Keratinocyte (primary cell): ENCODE results near the gene PPP1R12C. TPM values are rescaled to one million over a fixed set of nuclear protein-coding genes. Genes with fewer than 3 reads are reported as not detected.

ENCODE experiments used
- DNase-seq: peaks from one replicate; pipeline ENCODE4 v3.0.0-alpha.2; 2011; ENCODE audit warnings: low read depth, missing footprints, low spot score
- FAIRE-seq: peaks from 2 replicates; lab custom pipeline; 2011; peaks lifted over from hg19 to GRCh38; lab: Jason Lieb, UNC
- H2AFZ ChIP-seq: 2 replicates; pipeline ENCODE4 v1.6.0; 2012; ENCODE audit warnings: low read length, control low read depth, inconsistent platforms; ENCODE audit not compliant: control insufficient read depth
- H3K27ac ChIP-seq: 2 replicates; pipeline ENCODE4 v1.5.1; 2011; ENCODE audit warnings: low read length; ENCODE audit not compliant: control insufficient read depth, insufficient read depth
- H3K27me3 ChIP-seq: 3 replicates; pipeline ENCODE4 v1.6.0; 2011; ENCODE audit warnings: low read length; ENCODE audit not compliant: control insufficient read depth, insufficient read depth; ENCODE audit errors: extremely low read depth
- H3K36me3 ChIP-seq, 2 experiments: 2 replicates in 1 of 2; 3 replicates in 1 of 2; pipeline ENCODE4 v1.5.1; 2011; ENCODE audit warnings: low read length in 2 of 2, mild to moderate bottlenecking in 1 of 2; ENCODE audit not compliant: control insufficient read depth in 2 of 2, insufficient read depth in 2 of 2; ENCODE audit errors: extremely low read depth in 1 of 2
- H3K4me1 ChIP-seq: 3 replicates; pipeline ENCODE4 v1.5.1; 2011; ENCODE audit warnings: low read length; ENCODE audit not compliant: control insufficient read depth, insufficient read depth; ENCODE audit errors: extremely low read depth
- H3K4me2 ChIP-seq: 3 replicates; pipeline ENCODE4 v1.6.0; 2011; ENCODE audit warnings: low read depth, low read length; ENCODE audit not compliant: control insufficient read depth, insufficient read depth; ENCODE audit errors: extremely low read depth
- H3K4me3 ChIP-seq, 3 experiments: fragments of 200-600 bp in 1 of 3; sonication (generic) in 1 of 3; 2 replicates in 2 of 3; 3 replicates in 1 of 3; pipeline ENCODE4 v1.5.1; 2011 to 2016; ENCODE audit warnings: low read length in 3 of 3, mild to moderate bottlenecking in 3 of 3, control low read depth in 2 of 3, inconsistent platforms in 1 of 3, low read depth in 1 of 3, mixed read lengths in 1 of 3, mixed run types in 1 of 3, moderate library complexity in 1 of 3; ENCODE audit not compliant: control insufficient read depth in 2 of 3, insufficient read depth in 2 of 3; ENCODE audit errors: extremely low read depth in 1 of 3
- H3K79me2 ChIP-seq: 2 replicates; pipeline ENCODE4 v1.6.0; 2012; ENCODE audit warnings: low read length; ENCODE audit not compliant: control insufficient read depth, insufficient read depth
- H3K9ac ChIP-seq: 3 replicates; pipeline ENCODE4 v1.6.0; 2011; ENCODE audit warnings: low read length; ENCODE audit not compliant: control insufficient read depth, insufficient read depth; ENCODE audit errors: extremely low read depth
- H3K9me1 ChIP-seq: 3 replicates; pipeline ENCODE4 v1.6.0; 2011; ENCODE audit warnings: low read length; ENCODE audit not compliant: control insufficient read depth, insufficient read depth; ENCODE audit errors: extremely low read depth
- H3K9me3 ChIP-seq: 2 replicates; pipeline ENCODE4 v1.5.1; 2012; ENCODE audit warnings: low read depth, low read length; ENCODE audit not compliant: control insufficient read depth
- H4K20me1 ChIP-seq: 3 replicates; pipeline ENCODE4 v1.6.0; 2011; ENCODE audit warnings: low read length; ENCODE audit not compliant: control insufficient read depth, insufficient read depth; ENCODE audit errors: extremely low read depth
- CTCF ChIP-seq, 3 experiments: IDR thresholded peaks in 1 of 3; conservative IDR thresholded peaks in 1 of 3; optimal IDR thresholded peaks in 1 of 3; 2 replicates in 2 of 3; 3 replicates in 1 of 3; pipeline versions ENCODE3 to v1.5.1; 2011; ENCODE audit warnings: low read length in 3 of 3, mild to moderate bottlenecking in 3 of 3, moderate library complexity in 2 of 3, control low read depth in 1 of 3, inconsistent platforms in 1 of 3; ENCODE audit not compliant: insufficient read depth in 2 of 3; ENCODE audit errors: extremely low read depth in 1 of 3
- EZH2 ChIP-seq: IDR thresholded peaks from one replicate; pipeline ENCODE4 v1.6.1; 2012; ENCODE audit warnings: inconsistent platforms, mild to moderate bottlenecking, low read length, moderate library complexity
- dilution Hi-C: fragments of 300-500 bp; cut with MboI; formaldehyde crosslinking; loops from one replicate; pipeline ENCODE4 v1.7.0; 2020; ENCODE audit warnings: low sequenced_read_pairs; ENCODE audit not compliant: extremely low pct_ligation_motif_present
- polyA plus RNA-seq, 5 experiments: library from polyadenylated mRNA; depleted of rRNA in 3 of 5; stranded (reverse) in 3 of 5; stranded (forward) in 1 of 5; unstranded in 1 of 5; fragments of >200 nt; gene quantifications; 1 replicate in 1 of 5; 2 replicates in 3 of 5; 3 replicates in 1 of 5; pipeline versions ENCODE4 v1.2.1 to v1.2.3, GENCODE V29; 2011 to 2012; ENCODE audit warnings: missing spikeins in 2 of 5, low read depth in 1 of 5, low replicate concordance in 1 of 5

PPP1R12C gene
- polyA plus RNA-seq, 1 donor (not counting 4 experiments of a cell fraction or from before 2014, with no cell fraction given), result 24.7 TPM

DNA sequence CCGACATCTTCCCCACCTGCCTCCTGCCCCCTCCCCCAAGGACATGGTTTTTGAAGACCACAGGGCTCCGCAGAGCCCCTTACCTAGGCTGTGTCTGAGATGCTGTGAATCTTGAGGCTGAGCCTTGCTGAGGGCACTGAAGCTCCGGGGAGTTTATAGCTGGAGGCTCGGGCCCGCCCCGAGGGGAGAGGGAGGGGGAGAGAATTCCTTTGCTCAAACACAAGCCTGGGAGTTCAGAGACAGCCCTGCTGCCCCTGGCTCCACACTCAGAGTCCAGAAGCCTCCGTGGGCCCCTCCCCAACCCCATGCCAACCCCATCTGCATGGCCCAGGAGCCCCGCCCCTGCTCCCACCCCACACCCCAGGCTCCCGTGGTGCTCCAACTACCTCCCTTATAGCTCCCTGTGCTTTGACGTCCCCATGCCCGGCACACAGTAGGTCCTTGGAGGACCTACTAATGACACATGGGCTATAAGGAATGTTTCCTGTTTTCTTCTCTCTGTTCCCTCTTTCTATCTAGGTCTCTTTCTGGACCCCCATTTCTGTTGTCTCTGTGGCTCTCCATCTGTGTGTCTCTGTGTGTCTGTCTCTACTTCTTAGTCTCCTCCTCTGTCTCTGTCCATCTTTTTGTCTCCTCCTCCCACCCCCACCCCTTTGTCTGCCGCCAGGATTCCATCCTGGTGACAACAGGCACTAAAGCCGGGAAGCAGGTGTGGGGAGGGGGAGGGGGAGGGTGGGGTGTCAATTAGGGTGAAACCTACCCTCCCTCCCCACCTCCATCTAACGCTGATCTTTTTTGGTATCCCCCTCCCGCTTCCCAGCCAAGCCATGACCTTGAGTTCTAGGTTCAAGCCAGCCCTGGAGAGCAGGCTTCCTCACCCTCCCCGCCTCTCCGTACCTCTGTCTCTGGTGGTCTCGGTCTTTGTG is 31.9 kb upstream of the PPP1R12C start, which contains the start of gene TNNT1:
Gene TNNT1, minus strand, starts transcription at position 129 of the 926 bp plus-strand sequence. CDS start 2,049 bp downstream, outside the sequence.
- Histone ChIP-seq H2AFZ (no peak within 1 kb of the TSS), H3K27ac (no peak within 1 kb of the TSS), H3K9me1 (no peaks in the 10 kb centered on the region), H3K36me3 (no peaks in the 10 kb centered on the region), H3K27me3 (no peaks in the 10 kb centered on the region), H3K9ac (no peak within 1 kb of the TSS), H3K4me3 (no peak within 1 kb of the TSS), H3K9me3 (no peaks in the 10 kb centered on the region), H3K4me2 (no peak within 1 kb of the TSS), H3K4me1 (peaks cover 2% of the 10 kb centered on the region), H4K20me1 (no peaks in the 10 kb centered on the region), H3K79me2 (no peaks in the 10 kb centered on the region)
- FAIRE-seq (no peak), DNase-seq (no peak)
- no peak for TF ChIP-seq EZH2
- no peak for TF ChIP-seq CTCF (optimal IDR thresholded peaks at IDR 0.05 in 1 of 3, IDR thresholded peaks at IDR 0.05 in 1 of 3, conservative IDR thresholded peaks at IDR 0.05 in 1 of 3; ENCODE audit: extremely low read depth in 1 of 3, insufficient read depth in 2 of 3, low read length in 3 of 3)
- dilution Hi-C loops, result no loop called here

GRCh38 chr19:55147545-55148251 is 30.3 kb upstream of the PPP1R12C start:
- H2AFZ ChIP-seq, result no peak overlapping the region
- no peak overlapping the region for H3K27ac ChIP-seq
- FAIRE-seq (no peak), DNase-seq (no peak)
- no peaks in the 10 kb centered on the region for H3K79me2 ChIP-seq
- dilution Hi-C loops, result no loop called here
- no peak for TF ChIP-seq CTCF (optimal IDR thresholded peaks at IDR 0.05 in 1 of 3, IDR thresholded peaks at IDR 0.05 in 1 of 3, conservative IDR thresholded peaks at IDR 0.05 in 1 of 3; ENCODE audit: extremely low read depth in 1 of 3, insufficient read depth in 2 of 3, low read length in 3 of 3)
- TF ChIP-seq EZH2, result no peak
- H3K27me3 ChIP-seq, result no peaks in the 10 kb centered on the region
- peaks cover 2% of the 10 kb centered on the region for H3K4me1 ChIP-seq
- no peaks in the 10 kb centered on the region for H3K36me3 ChIP-seq
- no peak overlapping the region for H3K4me3 ChIP-seq
- H4K20me1 ChIP-seq, result no peaks in the 10 kb centered on the region
- H3K9me1 ChIP-seq, result no peaks in the 10 kb centered on the region
- no peak overlapping the region for H3K4me2 ChIP-seq
- no peaks in the 10 kb centered on the region for H3K9me3 ChIP-seq
- no peak overlapping the region for H3K9ac ChIP-seq
